Fibroblast of mammary gland (primary cell): ENCODE measurements around the gene RYR2.
"Not testable (repeated sequence)": the region's sequence is repeated elsewhere in the genome, so short reads cannot be mapped to it uniquely, and the experiment has no call there.

Experiments used
- DNase-seq: peaks from one replicate; pipeline ENCODE4 v3.0.0-alpha.2; 2010; ENCODE audit warnings: low read depth
- H3K4me3 ChIP-seq: 2 replicates; pipeline ENCODE4 v1.5.1; 2011; ENCODE audit warnings: low read depth, mild to moderate bottlenecking, low read length, moderate library complexity; ENCODE audit not compliant: control insufficient read depth
- TF ChIP-seq, protein P1 (sequence below): conservative IDR thresholded peaks from 2 replicates; pipeline ENCODE4 v1.5.1; 2011; ENCODE audit warnings: low read depth, low read length, inconsistent platforms; ENCODE audit not compliant: control insufficient read depth, insufficient read depth

Gene RYR2

DNA sequence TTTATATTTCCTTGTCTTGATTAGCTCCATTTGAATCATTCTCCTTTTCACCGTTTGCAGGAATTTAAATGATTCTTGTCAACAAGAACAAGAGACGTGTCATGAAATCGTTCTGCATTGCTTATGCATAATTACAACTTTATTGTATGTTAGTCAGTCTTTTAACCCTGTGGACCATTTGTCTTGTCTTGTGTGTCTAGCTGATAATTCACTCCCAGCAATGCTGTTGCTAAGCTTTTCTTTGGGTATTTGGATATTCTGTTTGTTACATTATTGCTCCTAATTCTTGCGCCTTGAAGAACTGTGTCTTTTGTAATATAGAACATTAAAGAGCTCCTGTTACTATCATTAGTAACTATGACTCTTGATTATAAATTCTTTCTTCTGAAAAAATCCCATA, 311.9 kb downstream of the RYR2 start:
- TF ChIP-seq, protein P1, sequence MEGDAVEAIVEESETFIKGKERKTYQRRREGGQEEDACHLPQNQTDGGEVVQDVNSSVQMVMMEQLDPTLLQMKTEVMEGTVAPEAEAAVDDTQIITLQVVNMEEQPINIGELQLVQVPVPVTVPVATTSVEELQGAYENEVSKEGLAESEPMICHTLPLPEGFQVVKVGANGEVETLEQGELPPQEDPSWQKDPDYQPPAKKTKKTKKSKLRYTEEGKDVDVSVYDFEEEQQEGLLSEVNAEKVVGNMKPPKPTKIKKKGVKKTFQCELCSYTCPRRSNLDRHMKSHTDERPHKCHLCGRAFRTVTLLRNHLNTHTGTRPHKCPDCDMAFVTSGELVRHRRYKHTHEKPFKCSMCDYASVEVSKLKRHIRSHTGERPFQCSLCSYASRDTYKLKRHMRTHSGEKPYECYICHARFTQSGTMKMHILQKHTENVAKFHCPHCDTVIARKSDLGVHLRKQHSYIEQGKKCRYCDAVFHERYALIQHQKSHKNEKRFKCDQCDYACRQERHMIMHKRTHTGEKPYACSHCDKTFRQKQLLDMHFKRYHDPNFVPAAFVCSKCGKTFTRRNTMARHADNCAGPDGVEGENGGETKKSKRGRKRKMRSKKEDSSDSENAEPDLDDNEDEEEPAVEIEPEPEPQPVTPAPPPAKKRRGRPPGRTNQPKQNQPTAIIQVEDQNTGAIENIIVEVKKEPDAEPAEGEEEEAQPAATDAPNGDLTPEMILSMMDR: no peak
- DNase-seq: no peak
- H3K4me3 ChIP-seq: no peak overlapping the region

DNA sequence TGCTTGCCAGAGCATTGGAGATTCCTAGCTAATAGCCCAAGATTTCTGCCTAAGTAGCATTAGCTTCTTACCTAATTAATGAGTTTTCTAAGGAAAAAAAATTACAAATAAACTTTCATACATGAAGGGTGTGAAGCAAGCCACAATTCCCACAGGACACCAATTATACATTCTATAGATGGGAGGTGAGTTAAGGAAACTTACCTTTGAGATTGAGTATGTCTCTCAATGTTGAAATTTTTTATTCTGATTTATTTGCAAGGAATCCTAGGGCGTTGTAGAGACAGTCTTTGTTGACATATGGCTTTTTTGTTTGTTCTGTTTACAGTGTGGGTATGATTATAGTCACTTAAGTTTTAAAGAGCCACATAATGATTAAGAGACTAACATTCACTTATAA, 313.0 kb downstream of the RYR2 start:
- no peak overlapping the region for H3K4me3 ChIP-seq
- TF ChIP-seq, protein P1: no peak
- DNase-seq: no peak

DNA sequence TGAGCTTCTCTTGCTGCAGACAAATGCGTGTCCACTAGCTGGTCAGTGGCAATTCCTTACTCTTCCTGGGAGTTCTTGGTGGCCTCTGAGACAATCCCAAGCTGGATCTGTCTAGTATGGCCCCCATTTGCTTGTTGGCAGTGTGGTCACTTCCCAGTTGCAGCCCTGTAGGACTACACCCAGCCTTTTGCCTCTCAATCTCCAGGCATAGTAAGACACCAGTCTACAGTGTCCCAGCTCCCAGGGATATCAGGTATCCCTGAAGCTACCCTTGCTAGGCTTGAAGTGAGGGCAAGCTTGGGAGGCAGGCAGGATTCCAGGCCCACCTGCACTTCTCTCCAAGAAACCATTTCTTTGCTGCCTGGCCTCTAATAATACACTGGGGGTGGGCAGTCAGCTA, 316.6 kb downstream of the RYR2 start:
- DNase-seq: no peak
- TF ChIP-seq, protein P1: no peak
- H3K4me3 ChIP-seq: no peak overlapping the region

DNA sequence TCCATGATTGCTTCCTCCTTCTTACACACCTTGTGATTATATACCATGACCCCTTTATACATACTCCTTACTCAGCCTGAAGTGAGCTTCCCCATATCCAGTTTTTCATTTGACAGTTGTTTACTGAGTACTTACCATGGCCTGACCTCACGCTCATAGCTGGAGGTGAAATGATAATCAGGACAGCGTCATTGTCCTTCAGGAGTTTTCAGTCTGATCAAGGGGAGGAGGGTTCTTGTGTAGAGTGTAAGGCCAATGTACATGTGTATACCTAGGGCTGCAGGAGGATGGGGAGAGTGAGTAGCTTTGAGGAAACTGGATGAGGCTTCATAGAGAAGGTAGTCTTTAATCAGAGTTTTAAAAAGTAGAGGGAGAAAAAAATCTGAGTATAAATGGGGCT, 325.8 kb downstream of the RYR2 start:
- no peak overlapping the region for H3K4me3 ChIP-seq
- no peak for DNase-seq
- TF ChIP-seq, protein P1: no peak

DNA sequence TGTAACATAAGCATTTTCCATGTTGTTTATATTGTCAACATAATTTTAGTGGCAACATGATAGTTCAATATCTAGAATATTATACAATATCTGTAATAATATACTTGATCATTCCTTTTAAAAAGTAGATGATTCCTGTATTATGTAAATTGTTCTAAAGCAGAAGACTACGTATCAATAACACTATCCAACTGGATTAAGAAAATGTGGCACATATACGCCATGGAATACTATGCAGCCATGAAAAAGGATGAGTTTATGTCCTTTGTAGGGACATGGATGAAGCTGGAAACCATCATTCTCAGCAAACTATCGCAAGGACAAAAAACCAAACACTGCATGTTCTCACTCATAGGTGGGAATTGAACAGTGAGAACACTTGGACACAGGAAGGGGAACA, 329.5 kb downstream of the RYR2 start:
- not testable (repeated sequence) for DNase-seq, H3K4me3 ChIP-seq

DNA sequence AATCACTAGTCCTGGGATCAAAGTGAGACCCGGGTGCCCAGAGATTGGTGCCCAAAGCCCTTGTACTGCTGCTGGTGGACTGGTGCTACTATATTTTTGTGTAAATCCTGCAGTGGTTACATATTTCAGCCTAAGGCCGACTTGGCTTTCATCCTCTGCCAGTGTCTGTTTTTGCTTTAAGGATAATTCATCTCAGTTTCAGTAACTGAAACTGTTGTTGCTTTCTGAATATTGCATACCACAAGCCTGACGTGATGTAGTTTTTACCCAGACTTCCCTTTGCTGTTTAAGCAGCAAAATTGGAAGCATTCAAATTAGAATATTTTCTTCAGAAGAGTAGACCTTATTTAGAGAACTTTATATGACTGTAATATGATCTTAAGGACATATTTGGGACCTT, 341.8 kb downstream of the RYR2 start:
- TF ChIP-seq, protein P1: no peak
- H3K4me3 ChIP-seq: no peak overlapping the region
- peak; percentile 22 for DNase-seq

DNA sequence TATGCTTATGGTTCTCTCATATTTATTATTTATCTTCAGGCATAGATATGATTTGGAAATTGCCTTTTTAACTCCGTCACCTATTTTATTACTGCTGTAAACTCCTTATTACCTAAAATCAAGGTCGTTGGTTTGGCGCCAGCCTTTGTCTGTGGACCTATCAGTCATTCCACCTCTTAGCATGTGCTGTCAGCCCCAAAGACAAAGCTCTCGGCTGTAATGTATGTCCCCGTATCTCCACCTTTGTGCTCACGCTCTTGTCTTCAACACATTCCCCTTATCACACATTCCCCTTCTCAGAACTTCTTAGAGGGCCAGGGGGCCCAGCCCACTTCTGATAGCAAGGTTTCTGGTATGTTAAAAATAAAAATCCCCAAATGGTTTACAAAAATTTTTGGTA, 342.2 kb downstream of the RYR2 start:
- no peak for DNase-seq
- TF ChIP-seq, protein P1: no peak
- no peak overlapping the region for H3K4me3 ChIP-seq
